ENCODE results near the gene TF.

DNA sequence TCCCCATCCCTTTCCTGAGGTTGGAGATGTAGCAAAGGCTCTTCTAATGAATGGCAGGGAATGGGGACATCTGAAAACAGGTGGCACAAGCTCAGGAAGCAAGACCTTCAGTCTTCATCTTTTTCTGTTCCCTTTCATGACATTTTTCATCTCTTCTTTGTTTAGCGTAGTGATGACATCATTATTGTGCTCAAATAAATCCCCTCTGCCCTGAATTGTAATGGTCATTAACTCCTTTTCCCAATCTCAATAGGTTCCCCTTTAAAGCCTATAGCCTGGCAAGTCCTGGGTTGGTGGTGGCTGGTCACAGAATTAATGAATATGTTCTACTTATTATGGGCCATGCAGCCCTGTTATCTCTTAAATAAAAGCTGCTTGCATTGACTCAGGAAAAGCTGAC, 21.4 kb downstream of the TF start:
- TF ChIP-seq, protein P1, sequence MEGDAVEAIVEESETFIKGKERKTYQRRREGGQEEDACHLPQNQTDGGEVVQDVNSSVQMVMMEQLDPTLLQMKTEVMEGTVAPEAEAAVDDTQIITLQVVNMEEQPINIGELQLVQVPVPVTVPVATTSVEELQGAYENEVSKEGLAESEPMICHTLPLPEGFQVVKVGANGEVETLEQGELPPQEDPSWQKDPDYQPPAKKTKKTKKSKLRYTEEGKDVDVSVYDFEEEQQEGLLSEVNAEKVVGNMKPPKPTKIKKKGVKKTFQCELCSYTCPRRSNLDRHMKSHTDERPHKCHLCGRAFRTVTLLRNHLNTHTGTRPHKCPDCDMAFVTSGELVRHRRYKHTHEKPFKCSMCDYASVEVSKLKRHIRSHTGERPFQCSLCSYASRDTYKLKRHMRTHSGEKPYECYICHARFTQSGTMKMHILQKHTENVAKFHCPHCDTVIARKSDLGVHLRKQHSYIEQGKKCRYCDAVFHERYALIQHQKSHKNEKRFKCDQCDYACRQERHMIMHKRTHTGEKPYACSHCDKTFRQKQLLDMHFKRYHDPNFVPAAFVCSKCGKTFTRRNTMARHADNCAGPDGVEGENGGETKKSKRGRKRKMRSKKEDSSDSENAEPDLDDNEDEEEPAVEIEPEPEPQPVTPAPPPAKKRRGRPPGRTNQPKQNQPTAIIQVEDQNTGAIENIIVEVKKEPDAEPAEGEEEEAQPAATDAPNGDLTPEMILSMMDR (conservative IDR thresholded peaks at IDR 0.05; ENCODE audit: low read length), result no peak
- TF ChIP-seq EZH2phosphoT487 (IDR thresholded peaks at IDR 0.05; ENCODE audit: borderline replicate concordance, low read depth, low read length), result no peak
